ENCODE measurements around the gene RNF32.
"Not testable (repeated sequence)": the region's sequence is repeated elsewhere in the genome, so short reads cannot be mapped to it uniquely, and the experiment has no call there.

The RNF32 gene

DNA sequence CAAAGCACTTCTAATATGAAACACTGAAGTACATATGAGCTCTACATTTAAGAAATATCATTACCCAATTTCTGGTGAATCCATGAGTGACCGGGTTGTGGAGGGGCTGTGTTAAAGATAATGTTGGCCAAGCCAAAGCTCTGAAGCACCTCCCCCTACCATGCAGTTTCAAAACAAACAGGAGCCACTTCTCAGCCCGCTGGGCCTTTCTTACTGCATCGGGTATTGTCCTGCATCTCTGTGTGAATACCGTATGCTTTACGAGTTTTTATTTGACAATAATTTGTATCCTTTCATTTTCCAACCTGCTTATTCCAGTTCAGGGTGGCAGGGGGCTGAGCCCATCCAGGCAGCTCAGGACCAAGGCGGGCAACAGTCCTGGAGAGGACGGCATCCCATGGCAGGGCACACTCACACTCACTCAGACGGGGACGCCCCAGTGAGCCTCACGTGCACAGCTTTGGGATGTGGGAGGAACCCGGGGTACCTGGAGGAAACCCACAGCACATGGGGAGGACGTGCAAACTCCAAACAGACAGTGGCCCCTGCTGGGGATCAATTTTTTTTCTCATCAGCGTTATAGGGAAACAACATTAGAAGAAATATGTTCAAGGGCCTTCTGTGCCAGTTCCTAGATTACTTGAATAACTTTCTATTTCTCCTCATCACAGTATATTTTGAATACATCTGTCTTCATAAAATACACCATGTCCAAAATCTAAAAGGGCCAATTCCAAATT is 1.9 kb downstream of the RNF32 start:
- no peak for DNase-seq

DNA sequence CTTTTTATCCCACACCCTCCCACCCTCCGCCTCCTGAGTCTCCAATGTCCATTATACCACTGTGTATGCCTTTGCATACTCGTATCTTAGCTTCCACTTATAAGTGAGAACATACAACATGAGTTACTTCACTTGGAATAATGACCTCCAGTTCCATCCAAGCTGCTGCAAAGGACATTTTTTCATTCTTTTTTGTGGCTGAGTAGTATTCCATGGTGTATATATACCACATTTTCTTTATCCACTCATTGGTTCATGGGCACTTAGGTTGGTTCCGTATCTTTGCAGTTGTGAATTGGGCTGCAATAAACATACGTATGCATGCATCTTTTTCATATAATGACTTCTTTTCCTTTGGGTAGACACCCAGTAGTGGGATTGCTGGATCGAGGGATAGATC is 6.8 kb downstream of the RNF32 start:
- not testable (repeated sequence) for DNase-seq

GRCh38 chr7:156650042-156650441 is 9.5 kb downstream of the RNF32 start:
- DNase-seq, result no peak

GRCh38 chr7:156651474-156651873 is 10.9 kb downstream of the RNF32 start:
- DNase-seq, result no peak

DNA sequence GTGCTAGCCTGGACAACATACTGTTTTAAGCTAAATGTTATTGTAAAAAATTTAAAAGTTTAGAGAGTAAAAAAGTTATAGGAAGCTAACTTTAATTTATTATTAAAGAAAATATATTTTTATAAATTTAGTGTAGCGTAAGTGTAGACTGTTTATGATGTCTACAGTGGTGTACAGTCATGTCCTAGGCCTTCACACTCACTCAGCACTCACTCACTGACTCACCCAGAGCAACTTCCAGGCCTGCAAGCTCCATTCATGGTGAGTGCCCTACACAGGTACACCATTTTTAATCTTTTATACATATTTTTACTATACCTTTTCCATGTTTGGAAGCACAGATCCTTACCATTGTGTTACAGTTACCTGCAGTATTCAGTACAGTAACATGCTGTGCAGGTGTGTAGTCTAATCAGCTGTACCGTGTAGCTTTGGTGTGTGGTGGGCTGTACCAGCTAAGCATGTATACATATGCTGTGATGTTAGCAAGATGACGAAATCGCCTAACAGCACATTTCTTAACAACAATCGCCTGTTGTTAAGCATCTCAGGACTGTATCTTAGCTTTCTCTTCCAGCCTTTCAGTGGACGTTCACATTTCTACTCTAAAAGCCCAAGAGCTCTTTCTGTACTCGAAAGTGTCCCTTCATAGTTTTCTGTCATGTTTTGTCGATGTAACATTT is 12.5 kb downstream of the RNF32 start:
- no peak for DNase-seq

DNA sequence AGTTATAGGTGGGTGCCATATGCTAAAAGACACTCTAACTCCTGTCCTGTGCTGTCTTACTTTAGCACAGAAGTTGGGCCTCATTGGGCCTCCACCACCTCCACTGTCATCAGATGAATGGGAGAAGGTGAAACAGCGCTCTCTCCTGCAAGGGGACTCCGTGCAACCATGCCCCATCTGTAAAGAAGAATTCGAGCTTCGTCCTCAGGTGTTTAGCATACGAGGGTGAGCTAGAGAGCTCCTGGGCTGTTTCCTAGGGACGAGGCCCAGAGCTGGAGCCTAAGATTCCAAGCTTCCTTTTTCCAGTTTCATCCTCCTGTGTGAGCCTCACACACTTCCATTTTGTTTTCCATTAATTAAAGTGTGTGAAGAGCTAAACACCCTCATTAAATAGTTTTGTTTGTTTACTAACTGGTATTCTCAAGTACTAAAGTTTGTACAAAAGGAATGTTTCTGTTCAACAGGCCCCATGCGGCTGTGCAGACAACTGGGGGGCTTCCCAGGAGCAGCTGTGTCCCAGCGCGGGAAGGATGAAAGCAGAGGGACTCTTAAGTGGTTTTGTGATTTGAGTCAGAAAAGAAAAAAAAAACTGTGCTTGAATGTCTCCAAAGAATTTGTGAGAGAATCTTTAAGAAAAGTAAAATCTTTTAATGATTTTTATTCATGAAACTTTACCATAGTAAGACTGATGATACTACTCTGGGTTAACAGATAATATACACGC is 14.1 kb downstream of the RNF32 start:
- no peak for DNase-seq

GRCh38 chr7:156655251-156655650 is 14.7 kb downstream of the RNF32 start:
- no peak for DNase-seq

GRCh38 chr7:156655983-156656382 is 15.4 kb downstream of the RNF32 start:
- DNase-seq, result no peak

GRCh38 chr7:156656598-156656997 is 16.0 kb downstream of the RNF32 start:
- DNase-seq, result no peak

GRCh38 chr7:156657681-156658080 is 17.1 kb downstream of the RNF32 start:
- no peak for DNase-seq

DNA sequence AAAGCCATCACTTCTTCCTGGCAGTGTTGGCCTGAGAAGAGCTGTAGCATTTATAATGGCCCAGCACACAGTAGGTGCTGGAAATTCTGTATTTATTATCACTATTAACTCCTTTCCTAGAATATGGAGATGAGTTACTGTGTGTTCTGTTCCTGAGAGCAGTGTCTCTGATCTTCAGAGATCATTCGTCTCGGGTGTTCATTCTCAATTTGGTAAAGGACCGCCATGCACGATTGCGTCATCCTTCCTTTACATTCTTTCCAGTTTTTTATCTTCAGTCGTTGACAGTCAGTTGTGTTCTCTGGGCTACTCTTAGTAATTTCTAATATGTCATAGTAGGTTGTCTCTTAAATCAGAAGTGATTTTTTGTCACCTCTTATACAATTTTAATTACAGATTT is 18.6 kb downstream of the RNF32 start:
- DNase-seq, result no peak

- DNase-seq, result no peak
These were observed 19.4 kb downstream of the RNF32 start for GRCh38 chr7:156659961-156660360.

DNA sequence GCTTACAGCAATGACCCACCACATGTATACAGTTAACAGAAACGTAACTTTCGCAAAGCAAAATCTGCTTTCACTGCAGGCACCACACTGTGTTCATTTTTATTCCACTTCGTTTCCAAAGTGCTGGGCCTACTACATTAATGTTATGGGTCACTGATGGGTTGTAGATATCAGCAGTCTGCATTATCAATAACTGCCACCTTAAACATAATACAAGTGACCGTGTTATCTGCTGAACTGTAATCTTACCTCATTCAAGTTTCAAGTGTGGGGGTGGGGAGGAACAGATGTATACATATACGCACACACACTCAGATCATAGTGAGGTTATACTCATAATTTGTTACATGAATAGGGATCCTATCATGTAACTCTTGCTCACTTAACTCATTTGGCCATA is 21.1 kb downstream of the RNF32 start:
- DNase-seq, result no peak

DNA sequence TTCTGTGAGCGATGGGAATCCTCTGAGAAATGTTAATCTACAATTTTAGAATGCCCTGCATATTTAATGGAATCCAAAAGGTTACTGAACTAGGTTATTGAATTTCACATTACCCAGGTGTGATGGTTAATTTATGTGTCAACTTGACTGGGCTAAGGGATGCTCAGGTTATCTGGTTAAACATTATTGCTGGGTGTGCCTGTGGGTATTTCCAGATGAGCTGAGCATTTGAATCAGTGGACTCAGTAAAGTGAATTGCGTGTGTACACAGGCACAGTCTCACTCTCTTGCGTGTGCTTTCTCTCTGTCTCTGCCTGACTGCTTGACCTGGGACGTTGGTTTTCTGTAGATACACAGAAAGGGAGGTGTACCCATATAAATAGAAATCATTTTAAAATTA is 21.7 kb downstream of the RNF32 start:
- no peak for DNase-seq

- DNase-seq, result no peak
These were observed 24.5 kb downstream of the RNF32 start for GRCh38 chr7:156665101-156665500.

GRCh38 chr7:156666368-156667109 is 26.0 kb downstream of the RNF32 start:
- DNase-seq, result no peak

DNA sequence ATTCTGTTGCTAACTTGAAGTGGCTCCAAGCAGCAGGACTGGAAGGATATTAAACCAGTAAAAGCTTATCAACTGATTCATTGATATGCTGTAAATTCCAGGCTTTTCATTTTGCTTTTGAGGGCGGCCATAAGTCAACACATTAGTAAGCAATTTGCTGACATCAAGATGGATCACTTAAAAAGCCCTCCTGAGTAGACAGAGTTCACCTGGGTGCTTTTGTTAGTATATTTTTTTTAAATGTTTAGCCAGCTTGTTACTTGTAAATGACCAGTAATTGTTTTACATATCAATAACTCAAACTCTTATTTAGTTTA is 26.5 kb downstream of the RNF32 start:
- no peak for DNase-seq

GRCh38 chr7:156668130-156668741 is 27.7 kb downstream of the RNF32 start:
- DNase-seq, result no peak

GRCh38 chr7:156669035-156669828 is 28.7 kb downstream of the RNF32 start:
- DNase-seq, result no peak

- DNase-seq, result no peak
These were observed 32.9 kb downstream of the RNF32 start for GRCh38 chr7:156673454-156673853.

DNA sequence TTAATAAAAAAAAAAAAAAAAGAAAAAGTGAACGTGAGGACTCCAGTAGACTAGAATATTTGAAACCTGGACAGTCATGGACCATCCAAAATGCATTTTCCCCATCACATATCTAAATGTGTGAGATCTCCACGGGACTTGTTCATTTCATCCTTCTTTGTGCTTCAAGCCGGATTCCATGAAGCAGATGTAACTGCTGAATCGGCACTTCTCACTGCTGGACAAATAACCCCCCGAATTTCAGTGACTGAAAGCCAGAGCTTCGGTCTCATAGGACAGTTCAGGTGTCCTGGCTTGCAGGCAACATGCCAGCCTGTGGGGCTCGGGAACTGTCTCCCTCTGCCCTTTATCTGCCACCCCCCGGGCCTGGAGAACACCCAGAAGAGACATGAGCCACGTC is 33.3 kb downstream of the RNF32 start:
- no peak for DNase-seq

DNA sequence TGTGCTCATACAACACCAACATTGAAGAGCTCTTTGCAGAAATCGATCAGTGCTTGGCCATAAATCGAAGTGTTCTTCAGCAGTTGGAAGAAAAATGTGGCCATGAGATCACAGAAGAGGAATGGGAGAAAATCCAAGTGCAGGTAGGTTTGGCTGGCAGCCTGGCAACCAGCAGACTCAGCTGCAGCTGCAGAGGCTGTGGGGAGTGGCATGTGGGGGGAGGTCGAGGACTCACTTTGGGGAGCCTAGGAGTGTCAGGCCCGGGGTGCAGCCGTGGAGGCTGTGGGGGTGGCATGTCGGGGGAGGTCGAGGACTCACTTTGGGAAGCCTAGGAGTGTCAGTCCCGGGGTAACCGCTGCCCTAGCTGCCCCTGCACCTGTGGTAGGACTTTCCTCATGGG is 35.1 kb downstream of the RNF32 start:
- DNase-seq, result no peak
